ENCODE measurements around the gene RNF130.
A peak's percentile ranks its signal among the peaks of the same experiment; 100 is the strongest.

The RNF130 gene

DNA sequence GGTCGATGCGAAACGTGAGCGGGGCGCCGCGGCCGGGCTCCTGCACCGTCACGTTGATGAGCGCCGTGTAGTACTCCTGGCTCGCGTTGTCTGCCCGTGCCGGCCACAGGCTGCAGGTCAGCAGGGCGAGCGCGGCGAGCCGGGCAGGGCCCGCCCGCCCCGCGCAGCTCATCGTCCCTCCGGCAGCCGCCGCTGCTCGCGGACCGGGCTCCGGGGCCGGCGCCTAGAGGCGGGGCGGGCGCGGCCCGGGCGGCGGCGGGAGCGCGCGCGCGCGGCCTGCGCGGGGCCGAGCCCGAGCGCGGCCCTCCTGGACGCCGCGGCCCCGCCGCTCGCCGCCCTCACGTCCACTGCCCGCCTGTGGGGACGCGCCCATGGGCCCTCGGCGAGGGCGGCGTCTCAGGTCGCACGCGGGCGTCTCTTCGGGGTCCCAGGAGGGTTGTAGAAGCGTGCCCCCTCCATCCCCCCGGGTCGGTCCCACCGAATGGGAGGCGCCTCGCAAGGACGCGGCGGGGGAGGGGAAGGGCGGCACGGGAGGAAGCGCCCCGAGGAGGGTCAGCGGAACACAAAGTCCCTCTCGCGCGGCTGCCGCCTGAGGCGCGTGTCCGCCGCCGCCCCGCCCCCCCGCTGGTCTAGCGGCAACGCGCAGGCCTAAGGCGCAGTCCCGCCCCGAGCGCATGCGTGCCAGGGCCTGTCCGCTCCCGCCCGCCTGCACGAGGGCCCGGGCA is at the start of gene RNF130:
RNF130 (minus strand) TSS at position 229 of the 725 bp plus-strand sequence; CDS start at position 172, 57 bp downstream.
- DNase-seq (ENCODE audit: low read depth in 2 of 2): peak; percentile 67 to 84

GRCh38 chr5:180120237-180121101 is 48.9 kb upstream of the RNF130 start:
- no peak for DNase-seq (ENCODE audit: low read depth in 2 of 2)

- no peak for DNase-seq (ENCODE audit: low read depth in 2 of 2)
Observed at GRCh38 chr5:180119903-180120236, 48.3 kb upstream of the RNF130 start.

DNA sequence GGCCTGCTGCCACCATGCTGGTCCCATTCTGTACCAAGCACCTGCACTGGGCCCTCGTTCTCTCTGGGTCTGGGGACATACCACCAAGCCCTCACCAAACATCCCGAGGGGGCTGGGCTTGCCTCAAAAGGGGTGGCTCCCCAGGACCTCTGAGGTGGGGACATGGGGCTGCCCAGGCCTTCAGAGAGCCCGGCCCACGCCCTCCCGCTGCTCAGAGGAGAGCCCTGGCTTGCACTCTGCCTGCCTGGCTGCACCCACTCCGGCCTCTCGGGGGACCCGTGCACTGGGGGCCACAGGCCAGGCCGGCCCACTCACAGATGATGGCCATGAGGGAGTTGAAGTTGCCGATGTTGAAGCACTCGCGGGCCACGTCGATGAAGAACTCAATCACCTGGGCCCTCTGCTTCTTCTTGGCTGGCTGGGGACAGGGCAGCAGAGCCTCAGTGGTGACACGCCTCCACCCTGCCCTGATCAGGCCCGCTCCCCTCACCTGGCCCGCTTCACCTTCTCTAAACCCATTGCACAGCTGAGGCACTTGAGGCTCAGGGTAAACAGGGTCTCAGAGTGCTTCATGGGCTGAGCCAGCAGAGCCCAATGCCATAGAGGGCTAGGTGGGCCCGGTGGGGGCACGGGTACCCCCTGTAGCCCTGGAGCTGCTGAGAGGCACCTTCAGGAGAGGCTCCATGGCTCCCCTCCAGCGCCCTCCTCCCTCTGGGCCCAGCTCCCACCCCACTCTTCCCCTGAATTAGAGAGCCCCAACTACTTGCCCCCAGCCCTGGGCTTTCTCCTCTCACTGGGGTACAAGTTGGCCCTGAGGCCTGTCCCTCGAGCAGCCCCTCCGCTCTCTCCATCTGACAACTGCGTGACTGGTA is 47.7 kb upstream of the RNF130 start:
- DNase-seq (ENCODE audit: low read depth in 2 of 2): no peak

GRCh38 chr5:180118391-180118791 is 46.8 kb upstream of the RNF130 start:
- DNase-seq (ENCODE audit: low read depth in 2 of 2): no peak

GRCh38 chr5:180117000-180117725 is 45.6 kb upstream of the RNF130 start:
- DNase-seq (ENCODE audit: low read depth in 2 of 2): no peak

GRCh38 chr5:180116077-180116999 is 44.8 kb upstream of the RNF130 start:
- DNase-seq (ENCODE audit: low read depth in 2 of 2): no peak

GRCh38 chr5:180115326-180116076 is 43.9 kb upstream of the RNF130 start:
- no peak for DNase-seq (ENCODE audit: low read depth in 2 of 2)

GRCh38 chr5:180114304-180115003 is 42.9 kb upstream of the RNF130 start:
- DNase-seq (ENCODE audit: low read depth in 2 of 2): no peak

DNA sequence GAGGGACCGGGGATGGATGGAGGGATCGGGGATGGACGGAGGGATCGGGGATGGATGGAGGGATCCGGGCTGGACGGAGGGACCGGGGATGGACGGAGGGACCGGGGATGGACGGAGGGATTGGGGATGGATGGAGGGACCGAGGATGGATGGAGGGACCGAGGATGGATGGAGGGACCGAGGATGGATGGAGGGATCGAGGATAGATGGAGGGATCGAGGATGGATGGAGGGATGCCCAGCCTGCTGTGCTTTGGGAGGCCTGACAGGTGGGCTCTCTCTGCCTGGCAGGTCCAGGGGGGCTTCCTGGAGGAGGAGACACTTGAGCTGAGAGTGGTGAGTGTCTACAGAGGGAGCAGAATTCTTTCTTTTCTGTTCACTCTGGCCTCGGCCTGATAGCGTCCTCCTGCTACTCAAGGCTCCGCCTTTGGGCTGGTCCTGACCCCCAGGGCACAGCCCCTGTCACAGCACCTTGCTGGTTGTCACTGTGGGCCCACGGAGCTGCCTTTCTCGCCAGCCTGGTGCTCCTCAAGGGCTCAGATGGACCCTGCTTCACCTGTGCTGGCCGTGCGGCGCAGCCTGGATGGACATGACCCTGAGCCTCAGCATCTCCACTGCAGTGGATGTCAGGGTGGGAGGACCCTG is 42.2 kb upstream of the RNF130 start:
- no peak for DNase-seq (ENCODE audit: low read depth in 2 of 2)

DNA sequence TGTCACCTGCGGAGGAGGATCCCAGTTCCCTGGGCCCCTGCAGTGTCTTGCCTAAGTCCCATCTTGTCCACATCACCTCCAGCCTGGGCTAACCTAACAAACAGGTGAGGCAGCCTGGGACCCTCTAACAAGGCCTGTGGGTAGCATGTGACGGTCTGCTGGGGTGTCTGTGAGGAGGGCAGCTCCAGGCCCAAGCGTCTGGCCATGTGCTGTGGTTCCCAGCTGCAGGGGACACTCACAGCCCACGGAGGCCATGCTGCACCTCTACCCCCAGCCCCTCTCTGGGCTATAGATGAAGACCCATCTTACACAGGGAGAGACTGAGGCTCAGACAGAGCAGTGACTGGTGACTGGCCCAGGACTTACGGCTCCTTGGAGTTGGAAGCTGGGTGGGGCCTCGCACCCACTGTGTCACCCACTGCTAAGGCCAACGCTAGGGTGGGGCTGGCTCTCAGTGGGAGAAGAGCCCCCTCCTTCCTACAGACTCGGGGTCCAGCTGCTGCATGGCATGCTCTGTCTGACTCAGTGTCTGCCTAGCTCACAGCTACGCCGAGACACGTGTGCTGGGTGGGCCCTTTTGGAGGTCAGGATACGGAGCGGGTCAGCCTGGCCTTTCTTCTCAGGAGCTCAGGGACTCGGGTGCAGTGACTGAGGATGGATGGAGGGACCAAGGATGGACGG is 40.8 kb upstream of the RNF130 start:
- DNase-seq (ENCODE audit: low read depth in 2 of 2): no peak

GRCh38 chr5:180111273-180112002 is 39.9 kb upstream of the RNF130 start:
- DNase-seq (ENCODE audit: low read depth in 2 of 2): no peak

DNA sequence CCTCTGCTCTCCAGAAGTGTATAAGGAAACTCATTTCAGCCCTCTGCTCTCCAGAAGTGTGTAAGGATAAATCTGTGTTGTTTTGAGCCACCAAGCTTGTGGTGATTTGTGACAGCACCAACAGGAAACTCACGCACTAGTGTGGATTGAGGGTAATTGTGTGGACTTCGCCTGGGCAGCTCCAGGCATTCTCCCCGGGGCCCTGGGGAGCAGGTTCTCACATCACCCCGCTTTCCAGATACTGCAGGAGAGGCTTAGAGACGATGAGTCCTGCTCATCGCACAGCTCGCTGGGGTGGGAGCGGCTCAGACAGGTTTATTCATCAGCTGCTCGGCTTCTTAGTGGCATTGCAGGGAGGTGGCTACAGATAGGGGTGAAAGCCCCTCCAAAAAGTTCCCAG is 38.4 kb upstream of the RNF130 start:
- no peak for DNase-seq (ENCODE audit: low read depth in 2 of 2)

DNA sequence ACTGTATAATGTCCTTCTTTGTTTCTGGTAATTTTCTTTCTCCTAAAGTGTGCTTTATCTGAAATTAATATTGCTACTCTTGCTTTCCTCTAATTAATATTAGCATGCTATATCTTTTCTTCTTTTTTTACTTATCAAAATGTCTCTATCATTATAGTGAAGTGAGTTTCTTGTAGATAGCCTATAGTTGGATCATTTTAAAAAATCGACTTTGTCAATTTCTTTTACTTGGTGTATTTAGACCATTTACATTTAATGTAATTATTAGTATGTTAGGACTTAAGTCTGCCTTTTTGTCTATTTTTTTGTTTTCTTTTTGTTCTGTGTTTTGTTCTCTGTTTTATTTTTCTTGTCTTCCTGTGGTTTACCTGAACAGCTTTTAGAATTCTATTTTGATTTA is 35.4 kb upstream of the RNF130 start:
- DNase-seq (ENCODE audit: low read depth in 2 of 2): no peak

GRCh38 chr5:180105827-180106312 is 34.3 kb upstream of the RNF130 start:
- DNase-seq (ENCODE audit: low read depth in 2 of 2): no peak

DNA sequence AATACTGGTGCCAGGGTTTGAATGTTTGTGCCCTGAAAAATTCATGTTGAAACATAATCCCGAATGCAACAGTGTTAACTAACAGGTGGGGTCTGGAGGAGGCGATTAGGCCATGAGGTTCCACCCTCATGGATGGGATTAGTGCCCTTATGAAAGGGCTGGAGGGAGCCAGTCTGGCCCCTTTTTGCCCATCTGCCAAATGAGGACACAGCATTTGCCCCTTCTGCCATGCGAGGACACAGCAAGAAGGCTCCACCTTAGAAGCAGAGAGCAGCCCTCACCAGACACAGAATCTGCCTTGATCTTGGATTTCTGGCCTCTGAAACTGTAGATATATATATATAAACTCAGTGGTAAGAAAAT is 32.6 kb upstream of the RNF130 start:
- no peak for DNase-seq (ENCODE audit: low read depth in 2 of 2)

GRCh38 chr5:180103487-180104167 is 32.1 kb upstream of the RNF130 start:
- no peak for DNase-seq (ENCODE audit: low read depth in 2 of 2)
